Measurements from ENCODE around the gene TBC1D5. TPM values are rescaled to one million over a fixed set of nuclear protein-coding genes. Genes with fewer than 3 reads are reported as not detected.

Gene TBC1D5
- total and polyA plus RNA-seq, 2 of the 8 experiments (the other 6 are each of a cell fraction or from before 2014, with no cell fraction given), result 11.0 to 22.9 TPM

GRCh38 chr3:17288839-17289399, 453.5 kb downstream of the TBC1D5 start (continued):
- no peak for TF ChIP-seq CTCF (IDR thresholded peaks at IDR 0.05; ENCODE audit: control extremely low read depth in 1 of 3, insufficient read depth in 1 of 3, low read depth in 1 of 3, low read length in 3 of 3)
- no peak for TF ChIP-seq SIX5 (IDR thresholded peaks at IDR 0.05; ENCODE audit: low read depth, low read length)
- no peak for TF ChIP-seq SAP30 (IDR thresholded peaks at IDR 0.05; ENCODE audit: insufficient read depth, insufficient replicate concordance, low read length)
- TF ChIP-seq RAD21 (IDR thresholded peaks at IDR 0.05 in 1 of 2, conservative IDR thresholded peaks at IDR 0.05 in 1 of 2; ENCODE audit: low read depth in 2 of 2, low read length in 2 of 2), result no peak
- no peak for TF ChIP-seq ZNF274 (IDR thresholded peaks at IDR 0.05; ENCODE audit: borderline replicate concordance, extremely low read depth, low read length)
